ENCODE results near the gene MAST4.
"Not testable (repeated sequence)": the region's sequence is repeated elsewhere in the genome, so short reads cannot be mapped to it uniquely, and the experiment has no call there.

DNA sequence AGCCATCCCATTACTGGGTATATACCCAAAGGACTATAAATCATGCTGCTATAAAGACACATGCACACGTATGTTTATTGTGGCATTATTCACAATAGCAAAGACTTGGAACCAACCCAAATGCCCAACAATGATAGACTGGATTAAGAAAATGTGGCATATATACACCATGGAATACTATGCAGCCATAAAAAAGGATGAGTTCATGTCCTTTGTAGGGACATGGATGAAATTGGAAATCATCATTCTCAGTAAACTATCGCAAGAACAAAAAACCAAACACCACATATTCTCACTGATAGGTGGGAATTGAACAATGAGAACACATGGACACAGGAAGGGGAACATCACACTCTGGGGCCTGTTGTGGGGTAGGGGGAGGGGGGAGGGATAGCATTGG is 577.2 kb downstream of the MAST4 start:
- TF ChIP-seq POLR2A (IDR thresholded peaks at IDR 0.05), result not testable (repeated sequence)
- TF ChIP-seq, protein P1, sequence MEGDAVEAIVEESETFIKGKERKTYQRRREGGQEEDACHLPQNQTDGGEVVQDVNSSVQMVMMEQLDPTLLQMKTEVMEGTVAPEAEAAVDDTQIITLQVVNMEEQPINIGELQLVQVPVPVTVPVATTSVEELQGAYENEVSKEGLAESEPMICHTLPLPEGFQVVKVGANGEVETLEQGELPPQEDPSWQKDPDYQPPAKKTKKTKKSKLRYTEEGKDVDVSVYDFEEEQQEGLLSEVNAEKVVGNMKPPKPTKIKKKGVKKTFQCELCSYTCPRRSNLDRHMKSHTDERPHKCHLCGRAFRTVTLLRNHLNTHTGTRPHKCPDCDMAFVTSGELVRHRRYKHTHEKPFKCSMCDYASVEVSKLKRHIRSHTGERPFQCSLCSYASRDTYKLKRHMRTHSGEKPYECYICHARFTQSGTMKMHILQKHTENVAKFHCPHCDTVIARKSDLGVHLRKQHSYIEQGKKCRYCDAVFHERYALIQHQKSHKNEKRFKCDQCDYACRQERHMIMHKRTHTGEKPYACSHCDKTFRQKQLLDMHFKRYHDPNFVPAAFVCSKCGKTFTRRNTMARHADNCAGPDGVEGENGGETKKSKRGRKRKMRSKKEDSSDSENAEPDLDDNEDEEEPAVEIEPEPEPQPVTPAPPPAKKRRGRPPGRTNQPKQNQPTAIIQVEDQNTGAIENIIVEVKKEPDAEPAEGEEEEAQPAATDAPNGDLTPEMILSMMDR (IDR thresholded peaks at IDR 0.05), result not testable (repeated sequence)

Data from uterus (tissue), 2 donors.